Sigmoid colon (tissue), 7 donors: ENCODE results near the gene GPX1. TPM values are rescaled to one million over a fixed set of nuclear protein-coding genes. Genes with fewer than 3 reads are reported as not detected.
"Not testable (repeated sequence)": the region's sequence is repeated elsewhere in the genome, so short reads cannot be mapped to it uniquely, and the experiment has no call there.

Source experiments
- DNase-seq: peaks from one replicate; pipeline ENCODE4 v3.0.0-alpha.2; 2019
- H3K27ac ChIP-seq, 4 donors: fragments of 200-600 bp; sonication (generic); one replicate each; pipeline ENCODE4 v1.5.1; 2016 to 2019; ENCODE audit warnings: mild to moderate bottlenecking in 1 of 4
- H3K27me3 ChIP-seq, 3 donors: fragments of 200-600 bp; sonication (generic); one replicate each; pipeline ENCODE4 v1.5.1; 2019; ENCODE audit warnings: mild to moderate bottlenecking in 1 of 3
- H3K36me3 ChIP-seq, 4 donors: fragments of 200-600 bp; sonication (generic); one replicate each; pipeline ENCODE4 v1.5.1; 2016 to 2019
- H3K4me1 ChIP-seq, 4 donors: fragments of 200-600 bp; sonication (generic); one replicate each; pipeline ENCODE4 v1.5.1; 2017 to 2019
- H3K4me3 ChIP-seq, 4 donors: fragments of 200-600 bp; sonication (generic); one replicate each; pipeline ENCODE4 v1.5.1; 2017 to 2019; ENCODE audit warnings: mild to moderate bottlenecking in 2 of 4, moderate library complexity in 1 of 4
- H3K9me3 ChIP-seq, 4 donors: fragments of 200-600 bp in 3 of 4; sonication (generic) in 3 of 4; one replicate each; pipeline versions ENCODE4 v1.5.1 to v1.6.1; 2013 to 2019
- CTCF ChIP-seq, 4 experiments: fragments of 450-650 bp in 3 of 4; fragments of 200-600 bp in 1 of 4; IDR thresholded peaks; one replicate each; pipeline ENCODE4 v1.5.1; 2016 to 2019; ENCODE audit warnings: antibody characterized with exemption in 4 of 4, mild to moderate bottlenecking in 3 of 4, moderate library complexity in 2 of 4
- EP300 ChIP-seq, 4 donors: sonication (generic); formaldehyde crosslinking; IDR thresholded peaks; one replicate each; pipeline ENCODE4 v1.6.1; 2017; ENCODE audit warnings: antibody characterized with exemption in 4 of 4
- POLR2A ChIP-seq, 2 donors: fragments of 450-650 bp; IDR thresholded peaks; one replicate each; pipeline ENCODE4 v1.6.1; 2016; ENCODE audit warnings: antibody characterized with exemption in 2 of 2, mild to moderate bottlenecking in 2 of 2, moderate library complexity in 2 of 2
- POLR2AphosphoS5 ChIP-seq, 4 donors: sonication (generic); formaldehyde crosslinking; IDR thresholded peaks; one replicate each; pipeline ENCODE4 v1.6.1; 2017; ENCODE audit warnings: antibody characterized with exemption in 4 of 4
- WGBS, 2 donors: extraction: QIAGEN DNeasy Blood & Tissue Kit; methylation state at CpG; one replicate each; pipeline ENCODE4 v1.1.7; 2013; 5-methylcytosine and 5-hydroxymethylcytosine counted together
- intact Hi-C: fragments of 100-400 bp; cut with DNase I; formaldehyde crosslinking; loops from one replicate; pipeline ENCODE4 v1.15.1; 2023
- polyA plus RNA-seq, 3 donors: library from polyadenylated mRNA; stranded (reverse); fragments of 200-250 nt; gene quantifications; one replicate each; pipeline ENCODE4 v1.2.3, GENCODE V29; 2013
- total RNA-seq, 4 donors: library from RNA; depleted of rRNA; stranded (reverse); fragments of >200 nt; gene quantifications; one replicate each; pipeline ENCODE4 v1.1.0, GENCODE V29; 2016
- donor health status: healthy with polysubstance abuse.
- donor health status: Bipolar disorder and iron deficiency.
- donor health status: healthy.

The GPX1 gene
- total and polyA plus RNA-seq, 7 donors: 164 to 380 (median 331) TPM

- H3K36me3 ChIP-seq: peaks cover 9 to 84% (median 51%) of the 10 kb centered on the region in 4 donors
- no peak overlapping the region for H3K27ac ChIP-seq
- TF ChIP-seq POLR2AphosphoS5 (IDR thresholded peaks at IDR 0.05) (no peak), CTCF (IDR thresholded peaks at IDR 0.05) (no peak), EP300 (IDR thresholded peaks at IDR 0.05) (no peak), POLR2A (IDR thresholded peaks at IDR 0.05) (no peak)
- peaks cover 0 to 12% (median 10%) of the 10 kb centered on the region in 4 donors for H3K4me1 ChIP-seq
- 80 to 84% methylated on average over 3 of the region's 3 CpGs for WGBS, 2 donors
- no peak overlapping the region for H3K4me3 ChIP-seq
- no peaks in the 10 kb centered on the region for H3K27me3 ChIP-seq
- no peaks in the 10 kb centered on the region for H3K9me3 ChIP-seq
- intact Hi-C loops: no loop called here
- DNase-seq: no peak
Observed at GRCh38 chr3:49362561-49362960, 4.4 kb upstream of the GPX1 start.

DNA sequence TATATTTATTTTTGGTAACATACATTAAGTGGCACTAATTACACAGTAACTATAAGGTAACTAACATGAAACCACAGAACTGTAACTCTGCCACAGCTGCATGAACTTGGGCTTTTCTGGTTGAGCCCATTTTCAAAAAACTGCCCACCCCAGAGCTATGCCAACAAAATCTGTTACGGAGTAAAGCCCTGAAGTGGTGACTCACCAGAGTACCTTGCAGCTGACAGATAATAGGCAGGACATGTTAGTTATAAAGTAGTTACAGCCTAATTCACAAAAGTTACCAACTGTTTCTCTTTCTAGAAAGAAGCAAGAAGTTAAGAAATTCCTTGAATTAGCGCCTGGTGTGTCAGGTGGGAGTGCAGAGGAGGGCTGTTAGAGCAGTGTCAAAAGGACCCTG is 1.5 kb upstream of the GPX1 start:
- TF ChIP-seq POLR2A (IDR thresholded peaks at IDR 0.05) (no peak), CTCF (IDR thresholded peaks at IDR 0.05) (no peak)
- Histone ChIP-seq H3K9me3 (no peaks in the 10 kb centered on the region), H3K36me3 (peaks cover 7 to 67% (median 32%) of the 10 kb centered on the region in 4 donors), H3K27me3 (no peaks in the 10 kb centered on the region), H3K27ac (peak overlapping the region; percentile 89 to 95 (median 94)), H3K4me3 (no peak overlapping the region), H3K4me1 (peaks cover 0 to 34% (median 26%) of the 10 kb centered on the region in 4 donors)
- intact Hi-C loops: loop anchor here (2.0 to 5.0 kb wide), 3 partner anchors 53 to 187 kb away; partner anchors contain the start of genes KLHDC8B and TCTA
- no peak for DNase-seq
- 80 to 85% methylated on average over 2 of the region's 2 CpGs for WGBS, 2 donors

DNA sequence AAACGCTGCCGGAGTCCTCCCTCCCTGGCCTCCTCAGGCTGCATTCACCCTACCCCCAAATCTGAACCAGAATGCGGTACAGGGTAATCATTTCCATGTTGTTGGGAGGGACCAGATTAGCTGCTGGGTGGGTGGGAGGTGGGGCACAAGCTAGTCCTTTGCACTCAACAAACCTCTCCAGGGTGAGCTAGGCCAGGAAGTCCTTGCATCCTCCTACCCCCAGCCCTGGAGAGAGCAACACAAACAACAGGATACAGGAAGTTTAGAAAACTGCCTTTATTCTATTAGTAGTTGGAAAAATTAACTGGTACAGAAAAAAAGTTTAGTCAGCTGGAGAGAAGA is 702 bp upstream of the GPX1 start:
- Histone ChIP-seq H3K27ac (peak overlapping the region; percentile 89 to 95 (median 94)), H3K9me3 (no peaks in the 10 kb centered on the region), H3K27me3 (no peaks in the 10 kb centered on the region), H3K36me3 (peaks cover 7 to 60% (median 28%) of the 10 kb centered on the region in 4 donors), H3K4me1 (peaks cover 0 to 34% (median 26%) of the 10 kb centered on the region in 4 donors), H3K4me3 (peak overlapping the region; percentile 68 to 83 (median 76))
- intact Hi-C loops: loop anchor here (2.0 to 5.0 kb wide), 3 partner anchors 54 to 187 kb away; partner anchors contain the start of genes KLHDC8B and TCTA
- 7 to 28% methylated on average over 3 of the region's 3 CpGs for WGBS, 2 donors
- no peak for TF ChIP-seq CTCF (IDR thresholded peaks at IDR 0.05)
- no peak for TF ChIP-seq EP300 (IDR thresholded peaks at IDR 0.05)
- no peak for TF ChIP-seq POLR2A (IDR thresholded peaks at IDR 0.05)
- no peak for TF ChIP-seq POLR2AphosphoS5 (IDR thresholded peaks at IDR 0.05)
- DNase-seq: no peak

GRCh38 chr3:49357443-49358216 is 523 bp downstream of the GPX1 start:
- peak; percentile 80 for DNase-seq
- WGBS, 2 donors: 5% methylated on average over 63 of the region's 63 CpGs
- peak overlapping the region; percentile 89 to 95 (median 94) for H3K27ac ChIP-seq
- peak overlapping the region; percentile 68 to 83 (median 76) for H3K4me3 ChIP-seq
- not testable (repeated sequence) for H3K27me3 ChIP-seq, H3K9me3 ChIP-seq
- peaks cover 7 to 47% (median 27%) of the 10 kb centered on the region in 4 donors for H3K36me3 ChIP-seq
- intact Hi-C loops: loop anchor here (2.0 to 5.0 kb wide), 4 partner anchors 17 to 185 kb away; partner anchors contain the start of genes KLHDC8B, TCTA and USP4
- peaks cover 0 to 34% (median 26%) of the 10 kb centered on the region in 4 donors for H3K4me1 ChIP-seq

GRCh38 chr3:49357095-49357442 is 1.1 kb downstream of the GPX1 start:
- Histone ChIP-seq H3K36me3 (peaks cover 7 to 42% (median 23%) of the 10 kb centered on the region in 4 donors), H3K4me3 (peak overlapping the region; percentile 68 to 83 (median 76)), H3K4me1 (peaks cover 0 to 34% (median 26%) of the 10 kb centered on the region in 4 donors), H3K27ac (peak overlapping the region; percentile 89 to 95 (median 94))
- not testable (repeated sequence) for H3K9me3 ChIP-seq, H3K27me3 ChIP-seq, DNase-seq
- 31% methylated on average over 10 of the region's 10 CpGs for WGBS, 2 donors
- intact Hi-C loops: loop anchor here (2.0 to 5.0 kb wide), 3 partner anchors 16 to 185 kb away; partner anchors contain the start of genes KLHDC8B and USP4
